ENCODE results near the gene HNRNPC. TPM values are rescaled to one million over a fixed set of nuclear protein-coding genes. Genes with fewer than 3 reads are reported as not detected.

Gene HNRNPC
- total RNA-seq, 1 donor from 2014 or later = 601 TPM

GRCh38 chr14:21163871-21164291, 105.4 kb downstream of the HNRNPC start:
- H3K4me1 Mint-ChIP-seq (ENCODE audit: unreplicated experiment) = no peaks in the 10 kb centered on the region
- H3K27ac Mint-ChIP-seq (ENCODE audit: unreplicated experiment) = no peak overlapping the region
- no peak overlapping the region for H3K4me3 Mint-ChIP-seq (ENCODE audit: unreplicated experiment)
- H3K36me3 Mint-ChIP-seq (ENCODE audit: low read depth, unreplicated experiment) = no peaks in the 10 kb centered on the region
- H3K27me3 Mint-ChIP-seq (ENCODE audit: unreplicated experiment) = no peaks in the 10 kb centered on the region
- no peak for TF ChIP-seq CTCF (IDR thresholded peaks at IDR 0.05; ENCODE audit: unreplicated experiment)
- DNase-seq (ENCODE audit: low spot score) = no peak
- no peaks in the 10 kb centered on the region for H3K9me3 Mint-ChIP-seq (ENCODE audit: unreplicated experiment)

DNA sequence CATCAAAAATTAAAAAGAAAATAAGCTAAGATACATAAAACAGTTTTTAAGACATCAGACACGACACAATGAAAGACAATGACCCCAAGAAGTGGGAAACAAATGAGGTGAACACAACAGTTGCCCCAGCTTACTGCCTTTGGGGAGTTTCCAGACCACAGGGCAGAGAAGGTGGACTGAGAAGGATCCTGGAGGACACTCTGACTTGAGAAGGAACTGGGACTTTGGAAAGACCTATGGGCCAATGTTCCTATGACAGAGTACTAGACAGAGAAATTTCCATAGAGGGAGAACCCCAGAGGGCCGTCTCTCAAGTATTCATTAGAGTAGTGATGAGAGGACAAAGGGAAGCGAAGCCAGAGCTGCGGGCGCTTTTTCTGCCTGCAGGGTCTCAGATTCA, 107.2 kb downstream of the HNRNPC start:
- Mint-ChIP-seq H3K27me3 (ENCODE audit: unreplicated experiment) (no peaks in the 10 kb centered on the region), H3K36me3 (ENCODE audit: low read depth, unreplicated experiment) (no peaks in the 10 kb centered on the region), H3K27ac (ENCODE audit: unreplicated experiment) (no peak overlapping the region), H3K9me3 (ENCODE audit: unreplicated experiment) (no peaks in the 10 kb centered on the region), H3K4me3 (ENCODE audit: unreplicated experiment) (no peak overlapping the region), H3K4me1 (ENCODE audit: unreplicated experiment) (no peaks in the 10 kb centered on the region)
- no peak for DNase-seq (ENCODE audit: low spot score)
- no peak for TF ChIP-seq CTCF (IDR thresholded peaks at IDR 0.05; ENCODE audit: unreplicated experiment)

- Mint-ChIP-seq H3K27ac (ENCODE audit: unreplicated experiment) (no peak overlapping the region), H3K27me3 (ENCODE audit: unreplicated experiment) (no peaks in the 10 kb centered on the region), H3K36me3 (ENCODE audit: low read depth, unreplicated experiment) (no peaks in the 10 kb centered on the region), H3K4me3 (ENCODE audit: unreplicated experiment) (no peak overlapping the region), H3K4me1 (ENCODE audit: unreplicated experiment) (no peaks in the 10 kb centered on the region), H3K9me3 (ENCODE audit: unreplicated experiment) (no peaks in the 10 kb centered on the region)
- TF ChIP-seq CTCF (IDR thresholded peaks at IDR 0.05; ENCODE audit: unreplicated experiment) = no peak
- no peak for DNase-seq (ENCODE audit: low spot score)
These were observed 109.1 kb downstream of the HNRNPC start for GRCh38 chr14:21160061-21160610.

Other genes with a start within 250 kb of the HNRNPC start
- 45.9 TPM for gene NDRG2, start 244.4 kb downstream of the HNRNPC start, total RNA-seq (ENCODE audit: unreplicated experiment)
- gene TPPP2, start 239.2 kb downstream of the HNRNPC start, total RNA-seq (ENCODE audit: unreplicated experiment) = 0.62 TPM
- gene RNASE13, start 234.6 kb downstream of the HNRNPC start, total RNA-seq (ENCODE audit: unreplicated experiment) = not detected
- gene RNASE7, start 227.1 kb downstream of the HNRNPC start, total RNA-seq (ENCODE audit: unreplicated experiment) = not detected
- gene RNASE8, start 211.6 kb downstream of the HNRNPC start, total RNA-seq (ENCODE audit: unreplicated experiment) = not detected
- 12.5 TPM for gene ARHGEF40, start 199.1 kb downstream of the HNRNPC start, total RNA-seq (ENCODE audit: unreplicated experiment)
- gene ZNF219, start 170.8 kb downstream of the HNRNPC start, total RNA-seq (ENCODE audit: unreplicated experiment) = 27.0 TPM
- gene TMEM253, start 168.4 kb downstream of the HNRNPC start, total RNA-seq (ENCODE audit: unreplicated experiment) = 0.90 TPM
- not detected for gene OR5AU1, start 113.4 kb downstream of the HNRNPC start, total RNA-seq (ENCODE audit: unreplicated experiment)
- gene RPGRIP1, start 10.6 kb upstream of the HNRNPC start, total RNA-seq (ENCODE audit: unreplicated experiment) = 1.5 TPM
- gene SUPT16H, start 114.6 kb upstream of the HNRNPC start, total RNA-seq (ENCODE audit: unreplicated experiment) = 84.6 TPM
- gene CHD8, start 186.7 kb upstream of the HNRNPC start, total RNA-seq (ENCODE audit: unreplicated experiment) = 144 TPM
- 25.0 TPM for gene RAB2B, start 207.5 kb upstream of the HNRNPC start, total RNA-seq (ENCODE audit: unreplicated experiment)
- 70.8 TPM for gene TOX4, start 207.8 kb upstream of the HNRNPC start, total RNA-seq (ENCODE audit: unreplicated experiment)
- gene METTL3, start 241.9 kb upstream of the HNRNPC start, total RNA-seq (ENCODE audit: unreplicated experiment) = 46.1 TPM

Data from endothelial cell (in vitro differentiated cells).